Measurements from ENCODE around the gene DNAH2. TPM values are rescaled to one million over a fixed set of nuclear protein-coding genes. Genes with fewer than 3 reads are reported as not detected.
A peak's percentile ranks its signal among the peaks of the same experiment; 100 is the strongest.

The DNAH2 gene
- total and polyA plus RNA-seq, 9 of the 15 experiments (the other 6 are each of a cell fraction or from before 2014, with no cell fraction given), result 0.03 TPM; not detected in 8

- TF ChIP-seq OTX1 (CRISPR knock-in tag; IDR thresholded peaks at IDR 0.05), result no peak
- TF ChIP-seq NUFIP1 (IDR thresholded peaks at IDR 0.05; ENCODE audit: partially characterized antibody), result no peak
- TF ChIP-seq PTRF (tag; IDR thresholded peaks at IDR 0.05), result no peak
- peak; percentile 1; the same call in 1 of the 2 replicates for TF ChIP-seq MBD2 (IDR thresholded peaks at IDR 0.05; ENCODE audit: borderline replicate concordance, low read depth)
- TF ChIP-seq ZC3H4 (CRISPR knock-in tag; IDR thresholded peaks at IDR 0.05; ENCODE audit: borderline replicate concordance), result no peak
- TF ChIP-seq EHMT2 (IDR thresholded peaks at IDR 0.05), result no peak
- TF ChIP-seq ARHGAP35 (IDR thresholded peaks at IDR 0.05; ENCODE audit: partially characterized antibody), result peak; percentile 96
- no peak for TF ChIP-seq BMI1 (IDR thresholded peaks at IDR 0.05; ENCODE audit: low read length)
- 0 out of 2 replicates have a peak, but pooled peaks have one; percentile 30 for TF ChIP-seq TARDBP (IDR thresholded peaks at IDR 0.05)
- no peak for TF ChIP-seq ZBED1 (IDR thresholded peaks at IDR 0.05)
- no peak for TF ChIP-seq POLR2B (IDR thresholded peaks at IDR 0.05; ENCODE audit: low read depth, partially characterized antibody)
- TF ChIP-seq AFF4 (CRISPR knock-in tag; IDR thresholded peaks at IDR 0.05), result peak; percentile 80; the same call in 1 of the 2 replicates
- no peak for TF ChIP-seq ZNF77 (CRISPR knock-in tag; IDR thresholded peaks at IDR 0.05)
- TF ChIP-seq CBX1 (IDR thresholded peaks at IDR 0.05; ENCODE audit: low read depth), result 0 out of 2 replicates have a peak, but pooled peaks have one; percentile 44
- TF ChIP-seq ZNF197 (CRISPR knock-in tag; IDR thresholded peaks at IDR 0.05; ENCODE audit: low read depth), result peak; percentile 71; the same call in 1 of the 2 replicates
- TF ChIP-seq ZFPM2 (CRISPR knock-in tag; IDR thresholded peaks at IDR 0.05), result no peak
- TF ChIP-seq ZBTB2 (IDR thresholded peaks at IDR 0.05), result peak; percentile 54; the same call in 1 of the 2 replicates
- no peak for TF ChIP-seq POLR3G (IDR thresholded peaks at IDR 0.05; ENCODE audit: extremely low read depth, insufficient read length, insufficient replicate concordance)
- no peak for TF ChIP-seq NR1H2 (CRISPR knock-in tag; IDR thresholded peaks at IDR 0.05)
- TF ChIP-seq SMAD1 (IDR thresholded peaks at IDR 0.05; ENCODE audit: low read depth, low read length, partially characterized antibody), result no peak
- TF ChIP-seq RB1 (IDR thresholded peaks at IDR 0.05; ENCODE audit: low read depth), result peak; percentile 67; the same call in 1 of the 2 replicates
- TF ChIP-seq ZNF583 (CRISPR knock-in tag; IDR thresholded peaks at IDR 0.05), result no peak
- no peak for TF ChIP-seq SRSF7 (optimal IDR thresholded peaks at IDR 0.05; ENCODE audit: low read depth, low read length)
- peak; percentile 95 for TF ChIP-seq VEZF1 (CRISPR knock-in tag; IDR thresholded peaks at IDR 0.05)
- TF ChIP-seq RBM39 (optimal IDR thresholded peaks at IDR 0.05; ENCODE audit: low read depth, low read length), result no peak
These were observed 139.5 kb downstream of the DNAH2 start, which contains the start of gene NAA38 (continued) for GRCh38 chr17:7856811-7857712.

Data from K562 (cell line).